Calu3 (cell line): ENCODE results near the gene ANKRD33B. TPM values are rescaled to one million over a fixed set of nuclear protein-coding genes. Genes with fewer than 3 reads are reported as not detected.

Experiments used
- BruUV-seq: library from RNA; stranded (reverse); fragments of 400-500 nt; replicated peaks from 2 replicates; lab custom pipeline; 2021; lab: Mats Ljungman, UMichigan
- CTCF ChIA-PET: fragments of 300-600 bp; sonication (Branson Sonifier 250); formaldehyde crosslinking; loops from one replicate; lab custom pipeline; 2022; ENCODE audit warnings: antibody characterized with exemption; lab: Charles Lee
- DNase-seq: peaks from one replicate; pipeline ENCODE4 v3.0.0; 2022
- H3K27ac Mint-ChIP-seq: one replicate; pipeline ENCODE4 v1.8.0; 2022; ENCODE audit warnings: mixed read lengths; ENCODE audit not compliant: unreplicated experiment
- H3K27me3 Mint-ChIP-seq: one replicate; pipeline ENCODE4 v1.8.0; 2022; ENCODE audit warnings: mixed read lengths; ENCODE audit not compliant: unreplicated experiment
- H3K36me3 Mint-ChIP-seq: one replicate; pipeline ENCODE4 v1.8.0; 2022; ENCODE audit warnings: mild to moderate bottlenecking, moderate library complexity, mixed read lengths; ENCODE audit not compliant: insufficient read depth, unreplicated experiment
- H3K4me1 Mint-ChIP-seq: one replicate; pipeline ENCODE4 v1.8.0; 2022; ENCODE audit warnings: mild to moderate bottlenecking, low read depth, mixed read lengths; ENCODE audit not compliant: unreplicated experiment
- H3K4me3 Mint-ChIP-seq: one replicate; pipeline ENCODE4 v1.8.0; 2022; ENCODE audit warnings: mild to moderate bottlenecking, low read depth, moderate library complexity, mixed read lengths; ENCODE audit not compliant: unreplicated experiment
- H3K9me3 Mint-ChIP-seq: one replicate; pipeline ENCODE4 v1.8.0; 2022; ENCODE audit warnings: low read depth, mixed read lengths; ENCODE audit not compliant: unreplicated experiment
- intact Hi-C: fragments of 100-400 bp; cut with micrococcal nuclease; formaldehyde crosslinking; loops from one replicate; pipeline ENCODE4 v1.10.0; 2022; ENCODE audit not compliant: unreplicated experiment
- total RNA-seq: library from RNA; stranded (reverse); gene quantifications from 2 replicates; pipeline ENCODE4 v1.2.3, GENCODE V29; 2022
- TF ChIP-seq, protein P1 (sequence below): fragments of 200-600 bp; IDR thresholded peaks from one replicate; pipeline ENCODE4 v1.8.0; 2022; ENCODE audit warnings: antibody characterized with exemption; ENCODE audit not compliant: unreplicated experiment

Gene ANKRD33B
- total RNA-seq, 1 experiment from 2014 or later: 3.6 TPM

DNA sequence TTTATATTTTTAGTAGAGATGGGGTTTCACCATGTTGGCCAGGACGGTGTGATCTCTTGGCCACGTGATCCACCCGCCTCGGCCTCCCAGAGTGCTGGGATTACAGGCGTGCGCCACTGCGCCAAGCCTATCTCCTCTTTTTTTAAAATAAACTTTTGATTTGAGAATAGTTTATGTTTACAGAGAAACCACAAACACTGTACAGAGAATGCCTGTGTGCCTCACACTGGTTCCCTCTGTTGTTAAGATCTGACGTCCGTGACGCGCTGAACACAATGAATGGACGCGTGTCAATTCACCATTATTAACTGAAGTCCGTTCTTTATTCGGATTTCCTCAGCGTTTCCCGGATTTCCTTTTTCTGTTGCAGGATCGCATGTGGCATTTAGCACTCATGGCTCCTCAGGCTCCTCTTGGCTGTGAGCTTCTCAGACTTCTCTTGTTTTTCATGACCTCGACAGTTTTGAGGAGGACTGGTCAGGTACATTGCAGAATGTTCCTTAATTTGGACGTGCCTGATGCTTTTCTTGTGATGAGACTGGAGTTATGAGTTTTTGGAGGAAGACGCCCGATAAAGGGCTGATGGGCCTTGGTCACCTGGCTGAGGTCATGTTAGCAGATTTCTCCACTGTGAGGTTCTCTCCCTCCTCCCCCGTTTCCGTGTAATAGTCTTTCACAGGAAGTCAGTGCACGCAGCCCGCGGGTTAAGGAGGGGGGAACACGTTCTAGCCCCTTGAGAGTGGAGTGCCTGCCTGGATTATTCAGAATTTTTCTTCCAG lies 69.6 kb downstream of the ANKRD33B start:
- Mint-ChIP-seq H3K9me3 (peaks cover under 1% of the 10 kb centered on the region), H3K27me3 (peaks cover 18% of the 10 kb centered on the region), H3K4me1 (no peaks in the 10 kb centered on the region), H3K36me3 (no peaks in the 10 kb centered on the region), H3K27ac (no peak overlapping the region), H3K4me3 (no peak overlapping the region)
- DNase-seq: no peak
- no TSS peak for BruUV-seq
- CTCF ChIA-PET: no interaction called here
- intact Hi-C loops: no loop called here
- TF ChIP-seq, protein P1, sequence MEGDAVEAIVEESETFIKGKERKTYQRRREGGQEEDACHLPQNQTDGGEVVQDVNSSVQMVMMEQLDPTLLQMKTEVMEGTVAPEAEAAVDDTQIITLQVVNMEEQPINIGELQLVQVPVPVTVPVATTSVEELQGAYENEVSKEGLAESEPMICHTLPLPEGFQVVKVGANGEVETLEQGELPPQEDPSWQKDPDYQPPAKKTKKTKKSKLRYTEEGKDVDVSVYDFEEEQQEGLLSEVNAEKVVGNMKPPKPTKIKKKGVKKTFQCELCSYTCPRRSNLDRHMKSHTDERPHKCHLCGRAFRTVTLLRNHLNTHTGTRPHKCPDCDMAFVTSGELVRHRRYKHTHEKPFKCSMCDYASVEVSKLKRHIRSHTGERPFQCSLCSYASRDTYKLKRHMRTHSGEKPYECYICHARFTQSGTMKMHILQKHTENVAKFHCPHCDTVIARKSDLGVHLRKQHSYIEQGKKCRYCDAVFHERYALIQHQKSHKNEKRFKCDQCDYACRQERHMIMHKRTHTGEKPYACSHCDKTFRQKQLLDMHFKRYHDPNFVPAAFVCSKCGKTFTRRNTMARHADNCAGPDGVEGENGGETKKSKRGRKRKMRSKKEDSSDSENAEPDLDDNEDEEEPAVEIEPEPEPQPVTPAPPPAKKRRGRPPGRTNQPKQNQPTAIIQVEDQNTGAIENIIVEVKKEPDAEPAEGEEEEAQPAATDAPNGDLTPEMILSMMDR: no peak

DNA sequence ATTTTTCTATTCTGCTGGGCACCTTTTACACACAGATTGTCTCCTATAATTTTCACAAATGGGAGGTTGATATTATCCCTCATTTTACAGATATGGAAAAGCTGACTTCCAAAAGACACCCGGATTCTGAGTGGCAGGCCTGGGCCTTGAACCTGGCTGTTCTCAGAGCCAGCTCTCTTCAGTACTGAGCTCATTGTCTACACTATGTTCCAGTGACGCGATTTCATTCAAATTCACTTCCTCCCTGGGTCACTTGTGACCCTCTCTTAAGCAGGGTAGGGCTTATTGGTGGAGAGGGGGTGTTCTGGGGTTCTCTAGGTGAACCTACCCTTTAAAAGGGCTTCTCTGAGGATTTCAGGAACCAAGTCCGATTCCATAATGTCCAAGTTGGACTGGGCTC lies 70.2 kb downstream of the ANKRD33B start:
- no TSS peak for BruUV-seq
- peaks cover 13% of the 10 kb centered on the region for H3K27me3 Mint-ChIP-seq
- no peaks in the 10 kb centered on the region for H3K36me3 Mint-ChIP-seq
- H3K4me1 Mint-ChIP-seq: no peaks in the 10 kb centered on the region
- peaks cover 3% of the 10 kb centered on the region for H3K9me3 Mint-ChIP-seq
- intact Hi-C loops: no loop called here
- no peak for DNase-seq
- CTCF ChIA-PET: interaction anchor here (0.8 kb wide), 1 partner anchor 40 kb away, joined by 5 read pairs; no protein-coding TSS in a partner anchor
- no peak overlapping the region for H3K27ac Mint-ChIP-seq
- TF ChIP-seq, protein P1: no peak
- H3K4me3 Mint-ChIP-seq: no peak overlapping the region

DNA sequence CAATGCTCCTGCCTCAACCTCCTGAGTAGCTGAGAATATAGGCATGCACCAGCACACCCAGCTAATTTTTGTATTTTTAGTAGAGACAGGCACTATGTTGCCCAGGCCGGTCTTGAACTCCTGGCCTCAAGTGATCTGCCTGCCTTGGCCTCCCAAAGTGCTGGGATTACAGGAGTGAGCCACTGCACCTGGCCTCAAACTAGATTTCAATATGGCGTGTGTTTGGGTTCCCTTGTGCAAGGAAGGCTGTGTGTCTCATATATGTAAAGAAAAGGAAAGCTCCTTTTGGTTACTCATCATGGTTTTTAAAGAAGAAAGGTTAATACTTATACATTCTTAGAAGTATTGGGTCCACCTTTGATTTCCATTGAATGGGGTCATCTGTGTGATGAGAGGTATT lies 70.7 kb downstream of the ANKRD33B start:
- TF ChIP-seq, protein P1: no peak
- no peak for DNase-seq
- Mint-ChIP-seq H3K36me3 (no peaks in the 10 kb centered on the region), H3K9me3 (peaks cover 3% of the 10 kb centered on the region), H3K4me3 (no peak overlapping the region), H3K27me3 (peaks cover 7% of the 10 kb centered on the region), H3K27ac (no peak overlapping the region), H3K4me1 (no peaks in the 10 kb centered on the region)
- intact Hi-C loops: no loop called here
- BruUV-seq: no TSS peak
- CTCF ChIA-PET: interaction anchor here (0.8 kb wide), 1 partner anchor 40 kb away, joined by 5 read pairs; no protein-coding TSS in a partner anchor

DNA sequence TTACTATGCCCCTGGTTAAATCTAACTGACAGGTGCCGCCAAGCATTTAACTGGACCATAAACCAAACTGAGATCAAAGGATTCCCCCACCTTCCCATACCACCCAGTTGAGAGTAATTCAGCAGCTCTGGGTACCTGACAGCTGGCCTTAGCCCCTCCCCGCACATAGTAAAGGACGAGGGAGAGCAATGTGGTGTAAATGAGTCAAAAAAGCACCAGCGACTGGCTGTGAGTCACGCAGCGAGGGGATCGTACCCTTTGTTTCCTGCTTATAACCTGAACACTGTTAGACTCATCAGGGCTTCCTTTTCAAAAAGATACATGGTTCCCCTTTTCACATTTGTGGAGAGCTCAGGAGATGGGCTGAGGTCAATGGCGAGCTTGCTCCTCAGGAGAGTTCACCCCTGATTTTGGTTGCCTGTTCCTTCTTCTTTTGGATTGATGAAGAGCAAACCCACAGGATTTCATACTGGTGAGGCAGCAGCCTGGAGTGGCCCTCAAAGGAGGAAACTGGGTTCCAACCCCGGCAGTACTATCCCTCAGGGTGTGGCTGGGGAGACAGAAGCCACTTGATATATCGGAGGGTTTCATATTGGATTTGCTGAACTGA lies 71.5 kb downstream of the ANKRD33B start:
- intact Hi-C loops: no loop called here
- no TSS peak for BruUV-seq
- H3K4me3 Mint-ChIP-seq: no peak overlapping the region

More for the DNA sequence above, 71.5 kb downstream of the ANKRD33B start:
- Mint-ChIP-seq H3K9me3 (peaks cover 3% of the 10 kb centered on the region), H3K36me3 (no peaks in the 10 kb centered on the region), H3K27ac (no peak overlapping the region), H3K4me1 (no peaks in the 10 kb centered on the region), H3K27me3 (no peaks in the 10 kb centered on the region)
- TF ChIP-seq, protein P1: no peak
- CTCF ChIA-PET: no interaction called here
- no peak for DNase-seq
